GM21528 (cell line): Measurements from ENCODE around the gene FNIP2.
"Not testable (repeated sequence)": the region's sequence is repeated elsewhere in the genome, so short reads cannot be mapped to it uniquely, and the experiment has no call there.

Source experiments
- ATAC-seq: cut with Tn5 transposase; IDR thresholded peaks from one replicate; pipeline ENCODE4 v1.9.1; 2021; ENCODE audit warnings: mild to moderate bottlenecking, moderate library complexity; ENCODE audit not compliant: unreplicated experiment, low FRiP score

The FNIP2 gene

DNA sequence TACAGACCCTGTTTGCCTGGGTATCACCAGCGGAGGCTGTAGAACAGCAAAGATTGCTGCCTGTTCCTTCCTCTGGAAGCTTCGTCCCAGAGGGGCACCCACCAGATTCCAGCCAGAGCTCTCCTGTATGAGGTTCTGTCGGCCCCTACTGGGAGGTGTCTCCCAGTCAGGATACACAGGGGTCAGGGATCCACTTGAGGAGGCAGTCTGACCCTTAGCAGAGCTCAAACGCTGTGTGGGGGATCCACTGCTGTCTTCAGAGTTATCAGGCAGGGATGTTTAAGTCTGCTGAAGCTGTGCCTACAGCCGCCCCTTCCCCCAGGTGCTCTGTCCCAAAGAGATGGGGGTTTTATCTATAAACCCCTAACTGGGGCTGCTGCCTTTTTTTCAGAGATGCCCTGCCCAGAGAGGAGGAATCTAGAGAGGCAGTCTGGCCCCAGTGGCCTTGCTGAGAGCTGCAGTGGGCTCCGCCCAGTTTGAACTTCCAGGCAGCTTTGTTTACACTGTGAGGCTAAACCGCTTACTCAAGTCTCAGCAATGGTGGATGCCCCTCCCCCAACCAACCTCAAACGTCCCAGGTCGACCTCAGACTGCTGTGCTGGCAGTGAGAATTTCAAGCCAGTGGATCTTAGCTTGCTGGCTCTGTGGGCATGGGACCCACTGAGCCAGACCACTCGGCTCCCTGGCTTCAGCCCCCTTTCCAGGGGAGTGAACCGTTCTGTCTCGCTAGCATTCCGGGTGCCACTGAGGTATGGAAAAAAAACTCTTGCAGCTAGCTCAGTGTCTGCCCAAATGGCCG is 133.7 kb downstream of the FNIP2 start:
- ATAC-seq, result not testable (repeated sequence)

DNA sequence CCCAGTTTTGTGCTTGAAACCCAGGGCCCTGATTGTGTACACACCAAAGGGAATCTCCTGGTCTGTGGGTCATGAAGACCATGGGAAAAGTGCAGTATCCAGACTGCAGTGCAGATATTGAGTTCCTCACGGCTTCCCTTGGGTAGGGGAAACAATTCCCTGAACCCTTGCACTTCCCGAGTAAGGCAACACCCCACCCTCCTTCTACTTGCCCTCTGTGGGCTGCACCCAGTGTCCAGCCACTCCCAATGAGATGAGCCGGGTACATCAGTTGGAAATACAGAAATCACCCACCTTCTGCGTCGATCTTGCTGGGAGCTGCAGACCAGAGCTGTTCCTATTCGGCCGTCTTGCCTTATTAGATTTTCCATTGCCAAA is 134.2 kb downstream of the FNIP2 start:
- no peak for ATAC-seq

DNA sequence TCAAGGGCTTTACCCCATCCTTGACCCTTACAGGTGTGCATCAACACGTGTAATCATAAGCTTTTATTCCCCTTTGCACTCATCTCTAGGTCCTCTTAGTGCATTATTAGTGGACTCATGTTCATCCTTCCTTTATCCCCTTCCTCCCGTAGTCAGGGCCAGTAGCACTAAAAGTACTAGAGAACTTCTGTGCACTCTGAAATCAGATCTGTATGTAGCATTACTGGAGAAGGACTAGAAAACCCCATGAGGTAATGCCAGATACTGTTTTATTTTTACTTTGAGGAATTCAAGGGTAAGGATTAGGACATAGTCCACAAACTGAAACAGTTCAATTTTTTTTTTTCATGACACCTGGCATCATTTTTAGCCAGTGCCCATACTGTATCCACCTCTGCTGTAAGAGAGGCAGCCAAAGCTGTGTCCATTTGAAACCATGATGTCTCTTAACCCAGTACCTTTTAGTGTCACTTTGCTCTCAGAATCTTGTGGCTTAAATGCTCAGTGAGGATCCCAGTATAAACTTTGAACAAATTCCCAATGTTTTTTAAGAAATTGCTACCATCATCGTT is 134.7 kb downstream of the FNIP2 start:
- ATAC-seq, result no peak

DNA sequence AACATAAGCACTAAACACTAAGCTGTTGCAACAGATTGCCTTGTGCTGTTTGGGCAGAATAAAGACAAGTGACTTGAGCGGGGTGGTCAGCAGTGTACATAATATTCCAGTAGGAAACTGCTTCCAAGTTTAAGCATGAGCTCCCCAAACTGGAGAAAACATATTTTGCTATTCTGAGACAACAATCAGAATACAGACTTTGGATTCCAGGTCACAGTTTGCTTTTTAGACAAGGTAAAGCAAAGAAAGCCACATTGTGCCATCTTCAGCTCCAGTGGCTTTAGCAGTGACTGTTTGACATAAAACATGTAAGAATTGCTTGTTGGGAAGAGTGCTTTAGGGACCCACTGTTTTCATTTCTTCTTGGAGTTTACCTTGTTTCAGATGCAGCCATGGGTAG is 136.0 kb downstream of the FNIP2 start:
- no peak for ATAC-seq

DNA sequence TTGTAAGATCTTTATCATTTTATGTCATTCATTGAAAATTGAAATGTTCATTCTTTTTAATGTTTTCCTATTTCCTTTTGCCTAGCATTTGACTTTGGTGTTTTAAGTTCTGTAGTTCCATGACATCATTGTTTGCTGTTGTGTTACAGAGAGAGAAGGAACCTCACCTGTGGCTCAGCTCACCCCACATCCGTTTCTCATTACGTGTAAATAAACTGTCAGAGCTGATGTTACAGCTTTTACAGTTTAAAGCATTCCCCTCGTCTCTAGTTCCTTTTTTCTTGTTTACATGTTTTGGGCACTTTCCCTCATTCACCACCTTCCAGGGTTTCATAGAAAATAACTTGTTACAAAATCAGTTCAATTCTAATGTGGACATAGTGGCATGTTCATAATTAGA is 137.2 kb downstream of the FNIP2 start:
- ATAC-seq, result peak; percentile 89

DNA sequence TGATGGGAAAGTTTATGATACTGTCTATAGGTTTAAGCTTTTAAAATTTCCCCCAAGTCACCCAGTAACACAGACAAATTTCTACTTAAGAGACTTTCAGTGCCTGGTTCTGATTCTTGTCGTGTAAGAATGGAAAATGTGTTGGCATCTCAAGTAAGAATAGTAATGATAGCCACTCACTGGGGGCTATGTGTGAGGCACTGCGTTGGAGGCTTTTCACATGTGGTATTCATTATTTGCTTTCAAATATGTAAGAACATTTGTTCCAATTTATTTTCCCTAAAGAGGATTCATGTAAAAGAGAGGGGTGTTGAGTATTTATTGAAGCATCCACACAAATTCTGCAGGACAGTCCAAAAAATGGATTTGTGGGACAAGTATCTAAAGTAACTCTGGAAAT is 143.6 kb downstream of the FNIP2 start:
- no peak for ATAC-seq

DNA sequence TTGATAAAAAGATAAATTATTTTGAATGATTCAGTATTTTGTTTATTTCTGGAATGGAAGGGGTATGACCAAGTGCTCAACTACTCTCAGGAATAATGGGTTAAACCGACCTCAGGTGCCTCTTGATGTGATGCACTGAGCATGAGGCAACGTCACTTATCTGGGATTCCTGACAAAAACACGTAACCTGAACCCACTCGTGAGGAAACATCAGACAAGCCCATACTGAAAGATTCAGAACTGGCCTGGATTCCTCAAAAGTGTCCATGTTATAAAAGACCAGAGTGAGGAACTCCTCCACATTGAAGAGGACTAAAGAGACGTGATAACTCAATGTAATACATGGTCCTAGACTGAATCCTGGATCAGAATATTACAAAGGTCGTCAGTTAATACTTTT is 144.0 kb downstream of the FNIP2 start:
- no peak for ATAC-seq

DNA sequence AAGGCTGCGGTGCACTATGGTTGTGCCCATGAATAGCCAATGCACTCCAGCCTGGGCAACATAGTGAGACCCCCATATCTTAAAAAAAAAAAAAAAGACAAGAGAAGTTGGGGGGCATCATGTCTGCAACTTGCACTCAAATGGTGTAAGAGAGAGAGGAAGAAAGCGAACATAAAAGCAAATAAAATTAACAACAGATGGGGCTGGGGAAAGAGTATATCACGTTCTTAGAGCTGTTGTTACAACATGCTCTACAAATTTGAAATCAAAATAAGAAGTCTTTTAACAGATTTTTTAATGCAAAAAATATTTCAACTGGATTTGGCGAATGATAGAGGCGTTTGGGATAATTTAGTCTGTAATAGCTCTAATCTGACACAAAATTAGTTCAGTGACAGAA is 144.9 kb downstream of the FNIP2 start:
- no peak for ATAC-seq

DNA sequence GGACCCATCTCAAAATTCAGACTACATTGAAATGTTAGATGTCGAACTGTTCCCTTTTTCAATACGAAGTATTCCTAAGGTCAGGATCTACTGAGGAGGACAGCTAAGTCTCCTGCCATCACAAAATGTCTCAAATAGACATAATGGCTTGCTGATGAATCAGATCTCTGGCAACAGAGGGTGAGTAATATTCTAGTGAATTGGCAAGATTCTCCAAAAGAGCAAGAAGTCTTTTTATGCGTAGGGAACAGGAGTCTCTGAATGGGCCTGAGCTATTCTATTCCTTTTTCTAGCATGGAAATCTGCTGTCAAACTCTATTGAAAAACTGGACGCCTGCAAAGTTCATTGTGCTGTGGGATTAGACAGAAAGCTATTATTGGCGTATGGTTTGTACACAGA is 145.4 kb downstream of the FNIP2 start:
- no peak for ATAC-seq

DNA sequence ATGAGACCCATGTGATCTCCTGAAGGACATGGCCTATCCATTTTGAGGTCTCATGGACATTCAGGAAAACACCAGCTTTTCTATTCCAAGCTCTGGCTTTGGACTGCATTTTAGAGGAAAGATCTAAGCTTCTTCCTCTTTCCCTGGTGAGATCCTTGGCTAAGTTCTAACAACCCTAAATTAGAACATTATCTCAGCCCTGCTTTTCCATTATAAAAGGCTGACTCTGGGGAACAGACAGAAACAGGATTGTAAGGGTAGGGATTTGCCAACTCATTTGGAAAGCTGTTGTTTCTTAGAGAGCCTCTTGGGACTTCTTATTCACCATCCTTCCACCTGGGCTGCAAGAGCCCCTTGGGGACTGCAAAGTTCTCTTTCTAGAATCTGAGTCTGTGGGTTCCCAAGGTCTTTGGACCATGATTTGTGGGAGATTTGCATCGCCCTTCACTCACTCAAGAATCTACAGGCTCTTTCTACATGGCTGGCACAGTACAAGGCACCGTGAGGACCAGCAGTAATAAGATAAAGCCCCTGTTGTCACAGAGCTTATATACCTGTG is 146.9 kb downstream of the FNIP2 start:
- ATAC-seq, result no peak

DNA sequence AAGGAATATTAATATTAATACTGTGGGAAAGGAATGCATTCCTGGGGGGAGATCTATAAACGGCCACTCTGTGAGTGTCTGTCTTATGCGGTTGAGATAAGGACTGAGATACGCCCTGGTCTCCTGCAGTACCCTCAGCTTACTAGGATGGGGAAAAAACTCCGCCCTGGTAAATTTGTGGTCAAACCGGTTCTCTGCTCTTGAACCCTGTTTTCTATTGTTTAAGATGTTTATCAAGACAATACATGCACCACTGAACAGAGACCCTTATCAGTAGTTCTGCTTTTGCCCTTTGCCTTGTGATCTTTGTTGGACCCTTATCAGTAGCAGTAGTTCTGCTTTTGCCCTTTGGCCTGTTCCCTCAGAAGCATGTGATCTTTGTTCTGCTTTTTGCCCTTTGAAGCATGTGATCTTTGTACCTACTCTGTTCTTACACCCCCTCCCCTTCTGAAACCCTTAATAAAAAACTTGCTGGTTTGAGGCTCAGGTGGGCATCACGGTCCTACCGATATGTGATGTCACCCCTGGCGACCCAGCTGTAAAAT is 151.7 kb downstream of the FNIP2 start:
- not testable (repeated sequence) for ATAC-seq

DNA sequence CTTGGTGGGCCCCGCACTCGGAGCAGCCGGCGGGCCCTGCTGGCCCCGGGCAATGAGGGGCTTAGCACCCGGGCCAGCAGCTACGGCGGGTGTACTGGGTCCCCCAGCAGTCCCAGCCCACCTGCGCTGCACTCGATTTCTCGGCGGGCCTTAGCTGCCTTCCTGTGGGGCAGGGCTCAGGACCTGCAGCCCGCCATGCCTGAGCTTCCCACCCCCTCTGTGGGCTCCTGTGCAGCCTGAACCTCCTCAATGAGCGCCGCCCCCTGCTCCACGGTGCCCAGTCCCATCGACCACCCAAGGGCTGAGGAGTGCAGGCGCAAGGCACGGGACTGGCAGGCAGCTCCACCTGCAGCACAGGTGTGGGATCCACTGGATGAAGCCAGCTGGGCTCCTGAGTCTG is 158.9 kb downstream of the FNIP2 start:
- ATAC-seq, result not testable (repeated sequence)

DNA sequence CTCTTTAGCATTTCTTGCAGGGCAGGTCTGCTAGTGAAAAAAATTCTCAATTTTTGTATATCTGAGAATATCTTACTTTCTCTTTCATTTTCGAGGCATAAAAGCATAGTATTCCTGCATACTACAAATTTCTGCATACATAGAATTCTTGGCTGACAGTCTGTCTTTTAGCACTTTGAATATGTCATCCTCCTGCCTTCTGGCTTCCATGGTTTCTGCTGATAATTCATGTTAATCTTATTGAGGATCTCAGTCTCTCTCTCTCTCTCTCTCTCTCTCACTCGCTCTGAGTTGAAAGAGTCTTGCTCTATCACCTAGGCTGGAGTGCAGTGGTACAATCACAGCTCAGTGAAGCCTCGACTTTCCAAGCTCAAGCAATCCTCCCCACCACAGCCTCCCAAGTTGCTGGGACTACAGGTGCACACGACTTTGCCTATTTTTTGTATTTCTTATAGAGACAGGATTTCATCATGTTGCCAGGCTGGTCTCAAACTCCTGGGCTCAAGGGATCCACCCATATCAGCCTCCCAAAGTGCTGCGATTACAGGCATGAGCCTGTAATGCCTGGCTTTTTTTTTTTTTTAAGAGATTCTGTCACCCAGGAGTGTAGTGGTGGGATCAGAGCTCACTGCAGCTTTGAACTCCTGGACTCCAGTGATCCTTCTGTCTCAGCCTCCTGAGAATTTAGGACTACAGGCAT is 161.3 kb downstream of the FNIP2 start:
- no peak for ATAC-seq

DNA sequence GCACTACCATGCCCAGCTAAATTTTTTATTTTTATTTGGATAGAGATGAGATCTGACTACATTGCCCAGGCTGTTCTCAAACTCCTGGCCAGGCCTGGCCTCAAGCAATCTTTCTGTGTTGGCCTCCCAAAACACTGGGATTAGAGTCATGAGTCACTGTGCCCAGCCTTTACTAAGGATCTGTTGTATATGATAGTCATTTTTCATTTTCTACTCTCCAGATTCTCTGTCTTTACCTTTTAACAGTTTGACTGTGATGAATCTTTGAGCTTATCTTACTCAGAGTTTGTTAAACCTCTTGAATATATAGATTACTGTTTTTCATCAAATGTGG is 161.8 kb downstream of the FNIP2 start:
- ATAC-seq, result no peak

DNA sequence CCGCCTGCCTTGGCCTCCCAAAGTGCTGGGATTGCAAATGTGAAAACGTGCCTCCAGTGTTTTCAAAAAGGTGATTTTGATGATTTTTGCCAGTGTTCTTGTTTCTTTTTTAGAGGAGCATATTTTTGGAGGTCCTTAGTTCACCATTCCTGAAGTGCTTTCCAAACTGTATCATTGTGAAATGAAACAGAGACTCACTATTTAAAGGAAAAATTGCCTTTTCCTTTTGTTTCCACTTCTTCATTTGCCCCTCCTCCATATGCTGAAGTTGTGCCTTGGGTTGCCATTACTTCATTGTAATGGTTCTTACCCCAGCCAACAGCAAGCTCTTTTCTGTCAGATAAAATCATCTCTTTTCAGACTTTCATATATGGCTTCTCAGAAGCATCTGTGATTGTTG is 164.4 kb downstream of the FNIP2 start:
- no peak for ATAC-seq

DNA sequence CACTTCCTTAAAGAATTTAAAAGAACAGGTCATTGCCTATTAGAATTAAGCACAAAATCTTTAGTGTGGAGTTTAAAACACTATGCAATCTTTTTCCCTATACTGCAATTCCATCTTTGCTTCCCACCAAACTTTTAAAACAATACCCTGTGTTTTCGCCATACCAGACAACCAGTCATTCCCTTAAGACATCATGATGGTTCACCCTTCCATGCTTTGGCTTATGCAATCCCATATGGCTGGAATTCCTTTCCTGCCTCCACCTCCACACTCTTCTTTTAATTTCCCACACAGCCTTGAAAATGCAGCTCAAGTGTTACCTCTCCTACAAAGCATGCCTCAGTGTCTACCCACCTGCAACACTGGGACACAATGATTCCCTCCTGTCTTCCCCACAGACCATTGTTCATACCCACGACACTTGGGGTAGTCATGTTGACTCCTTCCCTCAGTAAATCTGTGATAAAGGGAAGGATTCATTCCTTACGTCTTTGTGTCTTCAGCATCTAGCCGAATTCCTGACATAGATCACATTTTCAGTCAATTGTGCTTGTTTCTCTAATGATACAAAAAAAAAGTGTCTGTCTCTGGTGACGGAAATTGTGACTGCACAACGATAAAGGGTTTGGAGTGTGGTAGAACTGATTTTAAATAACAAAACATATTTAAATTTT is 166.3 kb downstream of the FNIP2 start:
- no peak for ATAC-seq

DNA sequence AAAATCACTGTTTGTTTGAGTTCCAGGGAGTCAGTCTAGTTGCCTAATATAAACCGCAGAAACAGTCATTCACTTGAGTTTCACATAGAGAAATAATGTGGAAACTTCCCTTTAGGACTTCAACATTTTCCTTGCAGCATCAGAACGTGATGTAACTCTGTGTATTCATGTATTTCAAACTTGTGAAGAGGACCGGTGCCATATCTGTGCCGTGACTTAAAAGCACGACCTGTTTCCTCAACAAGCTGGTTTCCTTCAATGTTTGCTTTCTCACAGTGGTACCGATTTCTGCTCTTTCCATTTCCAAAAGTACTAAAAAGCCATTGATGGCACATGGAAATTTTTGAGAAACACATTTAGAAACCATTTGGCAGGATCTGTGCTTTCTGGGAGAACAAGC is 167.4 kb downstream of the FNIP2 start:
- ATAC-seq, result no peak

DNA sequence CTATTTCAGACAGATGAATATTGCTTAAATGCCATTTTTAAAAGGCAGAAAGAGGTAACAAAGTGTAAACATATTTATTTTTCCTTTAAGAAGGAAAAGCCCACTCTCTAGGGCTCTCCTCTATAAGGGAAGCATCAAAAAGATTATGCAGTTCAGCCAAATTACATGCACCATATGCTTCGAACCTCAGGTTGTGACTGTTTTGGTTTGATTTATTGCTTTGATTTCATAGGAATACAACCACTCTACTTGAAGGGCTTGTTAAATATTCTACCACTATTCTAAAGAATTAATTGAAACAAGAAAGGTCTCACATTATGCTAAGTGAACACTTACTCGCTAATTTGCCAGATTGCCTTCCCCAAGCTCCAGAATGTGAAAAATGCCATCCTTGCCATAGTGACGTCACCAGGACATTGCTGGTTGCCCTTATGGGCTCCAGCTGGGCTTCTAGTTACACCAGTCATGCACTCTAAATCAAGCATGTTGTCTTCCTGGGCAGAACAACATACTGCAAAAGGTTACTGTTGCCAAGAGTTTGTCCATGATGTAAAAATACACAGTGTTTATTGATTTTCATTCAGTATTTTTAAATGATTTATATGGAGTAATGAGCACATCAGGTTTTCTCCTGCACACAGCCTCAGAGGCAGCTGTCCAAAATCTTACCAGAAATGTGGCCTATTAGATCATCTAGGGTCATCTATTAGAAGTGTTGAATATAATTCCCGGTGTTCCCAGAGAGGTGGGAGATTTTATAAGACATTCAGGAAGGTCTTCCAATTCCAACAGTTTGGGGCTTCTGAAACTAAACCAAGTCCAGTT is 169.6 kb downstream of the FNIP2 start:
- ATAC-seq, result no peak

DNA sequence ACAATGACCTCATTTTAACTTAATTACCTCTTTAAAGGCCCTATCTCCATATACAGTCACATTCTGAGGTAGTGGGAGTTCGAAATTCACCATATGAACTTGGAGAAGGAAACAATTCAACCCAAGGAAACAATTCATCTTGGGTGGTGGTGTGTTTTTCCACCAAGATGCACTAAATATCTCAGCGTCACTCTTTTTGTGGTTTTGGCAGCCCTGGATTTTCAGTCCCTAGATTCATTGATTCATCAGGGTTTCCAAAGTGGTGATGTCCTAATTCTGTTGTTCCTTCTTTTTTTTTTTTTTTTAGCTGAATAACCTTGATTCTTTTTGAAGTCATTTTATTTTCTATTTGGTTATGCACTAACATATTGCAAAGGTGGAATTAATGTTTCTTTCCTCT is 171.4 kb downstream of the FNIP2 start:
- ATAC-seq, result no peak

DNA sequence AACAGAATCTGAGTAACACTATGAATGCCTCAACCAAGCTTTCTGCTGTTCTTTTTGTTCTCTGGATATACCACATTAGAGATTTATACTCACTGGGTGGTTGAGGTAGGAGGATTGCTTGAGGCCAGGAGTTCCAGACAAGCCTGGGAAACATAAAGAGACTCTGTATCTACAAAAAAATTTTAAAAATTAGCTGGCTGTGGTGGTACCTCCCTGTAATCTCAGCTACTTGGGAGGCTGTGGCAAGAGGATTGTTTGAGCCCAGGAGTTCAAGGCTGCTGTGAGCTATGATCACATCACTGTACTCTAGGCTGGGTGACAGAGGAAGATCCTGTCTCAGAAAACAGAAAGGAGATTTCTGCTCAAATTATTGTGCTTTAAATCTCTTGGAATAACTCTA is 172.5 kb downstream of the FNIP2 start:
- ATAC-seq, result no peak
